Thymus (tissue), 11 donors: ENCODE measurements around the gene EYS. TPM values are rescaled to one million over a fixed set of nuclear protein-coding genes. Genes with fewer than 3 reads are reported as not detected.
"Not testable (repeated sequence)": the region's sequence is repeated elsewhere in the genome, so short reads cannot be mapped to it uniquely, and the experiment has no call there.

Experiments
- DNase-seq, 9 donors: peaks; one replicate each; pipeline ENCODE4 v3.0.0-alpha.2; 2013; ENCODE audit warnings: low spot score in 9 of 9, low read depth in 6 of 9, missing footprints in 1 of 9
- H3K27ac ChIP-seq, 2 donors: one replicate each; pipeline ENCODE4 v1.5.1; 2013; ENCODE audit warnings: control low read depth in 1 of 2, low read depth in 1 of 2, low read length in 1 of 2, mild to moderate bottlenecking in 1 of 2, moderate library complexity in 1 of 2
- H3K27me3 ChIP-seq, 2 donors: one replicate each; pipeline ENCODE4 v1.5.1; 2013; ENCODE audit warnings: low read length in 1 of 2; ENCODE audit not compliant: control insufficient read depth in 2 of 2, insufficient read depth in 1 of 2
- H3K36me3 ChIP-seq, 2 donors: one replicate each; pipeline ENCODE4 v1.5.1; 2013; ENCODE audit warnings: low read length in 1 of 2, mild to moderate bottlenecking in 1 of 2, moderate library complexity in 1 of 2; ENCODE audit not compliant: control insufficient read depth in 2 of 2, insufficient read depth in 2 of 2
- H3K4me1 ChIP-seq, 2 donors: one replicate each; pipeline ENCODE4 v1.5.1; 2013; ENCODE audit warnings: low read length in 2 of 2; ENCODE audit not compliant: control insufficient read depth in 2 of 2, insufficient read depth in 2 of 2
- H3K4me3 ChIP-seq, 2 donors: one replicate each; pipeline ENCODE4 v1.5.1; 2013; ENCODE audit warnings: low read length in 2 of 2, control low read depth in 1 of 2, mild to moderate bottlenecking in 1 of 2
- H3K9me3 ChIP-seq, 2 donors: one replicate each; pipeline ENCODE4 v1.5.1; 2013; ENCODE audit warnings: low read length in 1 of 2, mild to moderate bottlenecking in 1 of 2; ENCODE audit not compliant: control insufficient read depth in 2 of 2, insufficient read depth in 1 of 2
- WGBS: extraction: QIAGEN DNeasy Blood & Tissue Kit; methylation state at CpG from one replicate; pipeline ENCODE4 v1.1.7; 2013; 5-methylcytosine and 5-hydroxymethylcytosine counted together
- polyA plus RNA-seq: library from polyadenylated mRNA; stranded (reverse); fragments of 200-250 nt; gene quantifications from one replicate; pipeline ENCODE4 v1.2.3, GENCODE V29; 2013
- total RNA-seq: library from RNA; stranded (reverse); fragments of 120-200 nt; gene quantifications from one replicate; pipeline ENCODE4 v1.2.4, GENCODE V29; 2013
- donor health status: healthy.

Gene EYS
- total and polyA plus RNA-seq, 2 donors, result 0.05 to 0.28 TPM

DNA sequence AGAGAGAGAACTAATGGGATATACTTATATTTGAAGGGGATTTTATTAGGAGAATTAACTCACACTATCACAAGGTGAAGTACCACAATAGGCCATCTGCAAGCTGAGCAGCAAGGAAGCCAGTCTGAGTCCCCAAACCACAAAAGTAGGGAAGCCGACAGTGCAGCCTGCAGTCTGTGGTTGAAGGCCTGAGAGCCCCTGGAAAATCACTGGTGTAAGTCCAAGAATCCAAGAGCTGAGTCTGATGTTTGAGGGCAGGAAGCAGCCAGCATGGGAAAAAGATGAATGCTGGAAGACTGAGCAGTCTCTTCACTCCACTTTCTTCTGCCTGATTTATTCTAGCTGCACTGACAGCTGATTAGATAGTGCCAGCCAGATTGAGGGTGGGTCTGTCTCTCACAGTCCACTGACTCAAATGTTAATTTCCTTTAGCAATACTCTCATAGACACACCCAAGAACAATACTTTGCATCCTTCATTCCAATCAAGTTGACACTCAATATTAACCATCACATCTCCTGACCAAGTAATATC, 1247.5 kb downstream of the EYS start:
- no peaks in the 10 kb centered on the region for H3K9me3 ChIP-seq
- H3K36me3 ChIP-seq, result no peaks in the 10 kb centered on the region
- no peak for DNase-seq
- 9% methylated on average over 1 of the region's 1 CpG for WGBS
- H3K27ac ChIP-seq, result no peak overlapping the region
- no peak overlapping the region for H3K4me3 ChIP-seq
- H3K4me1 ChIP-seq, result no peaks in the 10 kb centered on the region
- H3K27me3 ChIP-seq, result no peaks in the 10 kb centered on the region

- not testable (repeated sequence) for H3K36me3 ChIP-seq, H3K4me3 ChIP-seq, H3K27ac ChIP-seq, H3K9me3 ChIP-seq, H3K27me3 ChIP-seq, DNase-seq, H3K4me1 ChIP-seq
- 94% methylated on average over 6 of the region's 6 CpGs for WGBS
These were observed 1258.9 kb downstream of the EYS start for GRCh38 chr6:64448101-64448500.

DNA sequence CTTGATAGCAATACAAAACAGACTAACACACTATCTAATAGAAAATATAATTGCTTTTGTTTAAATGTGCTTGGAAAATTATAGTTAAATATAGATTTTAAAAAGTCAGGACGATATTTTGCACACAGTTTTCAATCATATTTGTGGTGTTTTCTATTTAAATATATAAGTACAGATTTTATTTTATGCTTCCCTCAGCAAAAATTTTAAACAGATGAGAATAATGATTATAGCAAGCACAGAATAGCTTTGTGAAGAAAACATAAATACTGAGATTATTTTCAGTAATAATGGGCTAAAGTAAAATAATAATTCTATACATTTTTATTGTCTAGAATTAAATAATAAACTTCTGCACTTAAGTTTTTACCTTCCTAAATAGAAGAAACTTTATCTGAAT, 1262.0 kb downstream of the EYS start:
- Histone ChIP-seq H3K27ac (no peak overlapping the region), H3K9me3 (no peaks in the 10 kb centered on the region), H3K4me1 (no peaks in the 10 kb centered on the region), H3K36me3 (no peaks in the 10 kb centered on the region), H3K4me3 (no peak overlapping the region), H3K27me3 (no peaks in the 10 kb centered on the region)
- no peak for DNase-seq
- 85% methylated on average over 1 of the region's 1 CpG for WGBS

- Histone ChIP-seq H3K9me3 (no peaks in the 10 kb centered on the region), H3K4me1 (no peaks in the 10 kb centered on the region), H3K36me3 (no peaks in the 10 kb centered on the region), H3K27ac (no peak overlapping the region), H3K27me3 (no peaks in the 10 kb centered on the region), H3K4me3 (no peak overlapping the region)
- DNase-seq, result no peak
- 85% methylated on average over 2 of the region's 2 CpGs for WGBS
These were observed 1267.8 kb downstream of the EYS start for GRCh38 chr6:64439274-64439673.

GRCh38 chr6:64437996-64438395, 1269.0 kb downstream of the EYS start:
- no peak for DNase-seq
- no peaks in the 10 kb centered on the region for H3K9me3 ChIP-seq
- no peaks in the 10 kb centered on the region for H3K36me3 ChIP-seq
- WGBS, result 98% methylated on average over 2 of the region's 2 CpGs
- no peaks in the 10 kb centered on the region for H3K4me1 ChIP-seq
- H3K27me3 ChIP-seq, result no peaks in the 10 kb centered on the region
- H3K27ac ChIP-seq, result no peak overlapping the region
- H3K4me3 ChIP-seq, result no peak overlapping the region

GRCh38 chr6:64429926-64430325, 1277.1 kb downstream of the EYS start:
- Histone ChIP-seq H3K9me3 (no peaks in the 10 kb centered on the region), H3K27me3 (no peaks in the 10 kb centered on the region), H3K4me3 (no peak overlapping the region), H3K36me3 (no peaks in the 10 kb centered on the region), H3K4me1 (no peaks in the 10 kb centered on the region), H3K27ac (no peak overlapping the region)
- 98% methylated on average over 1 of the region's 1 CpG for WGBS
- DNase-seq, result no peak

DNA sequence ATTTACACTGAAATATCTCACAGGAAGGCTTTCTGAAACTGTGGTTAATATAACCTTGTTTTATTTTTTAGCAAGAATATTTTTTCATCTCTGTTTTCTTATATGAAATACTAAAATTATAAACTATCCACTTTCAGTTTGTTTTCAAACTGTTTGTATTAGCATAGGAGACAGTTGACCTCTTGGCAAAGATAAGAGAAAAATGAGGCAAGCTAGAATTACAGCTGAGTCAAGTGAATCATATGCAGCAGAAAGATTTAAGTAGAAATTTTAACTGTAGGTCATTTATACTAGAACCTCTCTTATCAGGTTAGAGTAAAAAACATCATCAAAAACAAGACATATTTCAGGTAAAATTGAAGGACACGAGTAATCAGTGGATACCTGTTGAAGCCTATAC, 1278.8 kb downstream of the EYS start:
- no peak overlapping the region for H3K27ac ChIP-seq
- no peak for DNase-seq
- no peaks in the 10 kb centered on the region for H3K4me1 ChIP-seq
- no peak overlapping the region for H3K4me3 ChIP-seq
- no peaks in the 10 kb centered on the region for H3K9me3 ChIP-seq
- H3K36me3 ChIP-seq, result no peaks in the 10 kb centered on the region
- no peaks in the 10 kb centered on the region for H3K27me3 ChIP-seq
- 77% methylated on average over 1 of the region's 1 CpG for WGBS

DNA sequence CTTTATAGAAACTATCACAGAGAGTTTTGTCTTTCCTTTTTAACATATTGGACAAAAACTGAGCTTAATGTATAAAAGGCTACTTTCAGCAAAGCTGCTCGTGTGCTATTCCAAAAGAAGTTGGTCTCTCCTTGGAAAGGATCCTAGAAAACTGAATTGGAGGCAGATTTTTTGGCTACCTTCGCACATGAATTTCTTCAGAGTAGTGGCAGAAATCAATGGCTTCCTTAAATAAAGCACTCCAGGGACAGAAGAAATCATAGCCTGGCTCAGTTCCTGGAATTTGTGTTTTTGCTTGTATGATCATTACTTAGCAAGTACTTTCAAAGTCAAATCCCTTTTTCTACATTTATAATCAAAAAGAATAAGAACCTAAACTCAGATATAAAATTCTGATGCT, 1291.1 kb downstream of the EYS start:
- DNase-seq, result peak in 1 of 9 donors; percentile 1
- no peaks in the 10 kb centered on the region for H3K27me3 ChIP-seq
- H3K4me3 ChIP-seq, result no peak overlapping the region
- no peaks in the 10 kb centered on the region for H3K36me3 ChIP-seq
- H3K9me3 ChIP-seq, result peaks cover 0 to 2% of the 10 kb centered on the region in 2 donors
- 89% methylated on average over 2 of the region's 2 CpGs for WGBS
- no peak overlapping the region for H3K27ac ChIP-seq
- H3K4me1 ChIP-seq, result no peaks in the 10 kb centered on the region

DNA sequence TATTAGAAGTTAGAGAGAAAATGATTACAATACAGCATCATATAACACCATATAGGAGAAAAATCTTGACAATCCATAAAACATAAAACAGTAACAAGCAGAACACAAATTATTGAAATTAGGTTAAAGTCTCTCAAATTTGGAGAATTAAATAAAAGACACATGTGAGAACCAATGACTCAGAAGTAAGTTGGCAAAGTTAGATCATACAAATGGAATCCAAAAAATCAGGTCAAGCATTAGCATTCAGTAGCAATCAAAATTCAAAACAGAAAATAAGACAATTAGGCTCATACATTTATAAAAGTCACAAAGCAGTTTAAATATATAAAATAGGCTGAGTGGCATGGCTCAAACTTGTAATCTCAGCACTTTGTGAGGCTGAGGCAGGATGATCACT, 1295.8 kb downstream of the EYS start:
- Histone ChIP-seq H3K4me3 (no peak overlapping the region), H3K27me3 (no peaks in the 10 kb centered on the region), H3K36me3 (no peaks in the 10 kb centered on the region), H3K9me3 (no peaks in the 10 kb centered on the region), H3K4me1 (no peaks in the 10 kb centered on the region), H3K27ac (no peak overlapping the region)
- DNase-seq, result no peak

DNA sequence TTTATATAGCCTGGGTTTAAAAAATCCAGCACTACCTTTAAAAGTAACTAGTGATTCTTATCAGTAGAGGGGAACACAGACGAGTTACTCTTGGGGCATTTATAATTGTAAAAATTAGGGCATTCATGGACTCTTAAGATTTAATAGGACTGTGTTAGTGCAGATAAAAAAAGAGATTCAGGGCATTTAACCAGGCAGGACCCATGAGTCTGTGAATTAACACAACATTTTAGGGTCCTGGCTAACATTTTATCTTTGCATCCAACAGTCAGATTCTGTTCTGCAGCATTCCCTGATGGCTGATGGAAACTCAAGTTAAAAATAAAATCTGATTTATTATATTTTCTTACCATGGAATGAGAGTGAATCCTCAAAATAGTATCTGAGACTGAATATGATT, 1297.1 kb downstream of the EYS start:
- no peaks in the 10 kb centered on the region for H3K36me3 ChIP-seq
- no peaks in the 10 kb centered on the region for H3K9me3 ChIP-seq
- no peak overlapping the region for H3K27ac ChIP-seq
- WGBS, result 88% methylated on average over 1 of the region's 1 CpG
- no peak overlapping the region for H3K4me3 ChIP-seq
- H3K27me3 ChIP-seq, result no peaks in the 10 kb centered on the region
- no peak for DNase-seq
- H3K4me1 ChIP-seq, result no peaks in the 10 kb centered on the region
